GM21367 (cell line): Measurements from ENCODE around the gene DPH6.
A peak's percentile ranks its signal among the peaks of the same experiment; 100 is the strongest.

ENCODE experiments used
- ATAC-seq: cut with Tn5 transposase; IDR thresholded peaks from one replicate; pipeline ENCODE4 v1.9.1; 2021; ENCODE audit not compliant: unreplicated experiment

The DPH6 gene

GRCh38 chr15:35545316-35545823 lies 595 bp downstream of the DPH6 start:
- peak; percentile 18 for ATAC-seq

DNA sequence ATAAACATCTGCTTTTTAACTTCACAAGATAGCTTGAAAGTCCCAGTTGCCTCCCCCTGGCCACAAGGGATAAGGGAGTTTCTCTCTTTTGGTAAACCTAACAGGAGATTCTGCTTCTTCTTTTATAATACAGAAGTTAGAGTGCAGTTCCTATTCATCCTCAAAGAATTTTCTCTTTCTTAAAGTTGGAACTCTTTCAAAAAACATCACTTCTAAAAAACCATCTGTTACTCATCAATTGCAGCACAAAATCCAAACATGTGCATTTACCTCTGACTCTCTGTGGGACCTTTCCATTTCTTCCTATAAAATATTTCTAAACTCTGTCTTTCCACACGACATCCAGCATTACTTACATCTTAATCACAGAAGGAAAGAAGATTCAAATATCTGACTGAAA lies 5.1 kb downstream of the DPH6 start:
- ATAC-seq = no peak

- no peak for ATAC-seq
These were observed 5.9 kb downstream of the DPH6 start for GRCh38 chr15:35540021-35540420.

DNA sequence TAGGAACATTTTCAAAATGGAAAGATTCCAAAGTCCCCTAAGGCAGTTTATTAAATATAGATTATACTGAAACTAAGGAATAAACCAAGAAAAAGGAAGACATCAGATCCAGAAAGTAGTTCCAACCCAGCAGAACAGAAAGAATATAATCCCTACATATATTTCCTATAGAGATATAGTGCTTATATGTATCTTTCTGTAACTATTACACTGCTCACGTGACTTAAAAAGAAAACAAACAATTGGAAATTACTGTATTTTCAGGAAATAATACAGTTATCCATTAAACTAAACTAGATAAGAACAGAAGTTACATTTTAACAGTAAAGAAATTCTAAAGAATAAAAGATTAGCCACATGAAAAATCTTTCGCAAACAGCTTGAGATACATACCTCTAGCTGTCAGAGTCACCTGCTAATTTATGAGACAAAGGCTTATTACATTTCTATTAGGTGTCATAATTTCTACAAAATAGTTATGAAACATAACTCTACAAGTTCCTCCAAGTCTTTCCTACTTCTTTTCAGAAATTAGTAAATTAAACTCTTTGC lies 10.5 kb downstream of the DPH6 start:
- no peak for ATAC-seq

GRCh38 chr15:35533130-35534110 lies 12.5 kb downstream of the DPH6 start:
- no peak for ATAC-seq

DNA sequence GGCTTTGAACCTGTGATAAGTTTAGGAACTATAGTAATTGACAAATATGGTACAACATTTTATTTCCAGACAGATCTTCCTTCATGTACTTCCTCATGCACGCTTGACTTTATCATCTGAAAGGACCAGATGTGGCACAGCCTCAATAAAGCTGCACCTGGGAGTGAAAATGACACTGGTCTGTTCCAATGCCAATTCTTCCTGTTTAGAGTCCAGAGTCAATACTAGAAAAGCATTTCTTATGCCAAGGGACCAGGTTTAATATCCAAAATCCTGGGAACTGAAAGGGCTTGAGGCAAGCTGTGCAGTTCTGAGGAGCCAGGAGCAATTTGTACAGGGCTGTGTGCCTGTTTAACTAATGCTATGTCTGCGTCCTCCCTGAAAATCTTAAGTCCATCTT lies 15.3 kb downstream of the DPH6 start:
- no peak for ATAC-seq

DNA sequence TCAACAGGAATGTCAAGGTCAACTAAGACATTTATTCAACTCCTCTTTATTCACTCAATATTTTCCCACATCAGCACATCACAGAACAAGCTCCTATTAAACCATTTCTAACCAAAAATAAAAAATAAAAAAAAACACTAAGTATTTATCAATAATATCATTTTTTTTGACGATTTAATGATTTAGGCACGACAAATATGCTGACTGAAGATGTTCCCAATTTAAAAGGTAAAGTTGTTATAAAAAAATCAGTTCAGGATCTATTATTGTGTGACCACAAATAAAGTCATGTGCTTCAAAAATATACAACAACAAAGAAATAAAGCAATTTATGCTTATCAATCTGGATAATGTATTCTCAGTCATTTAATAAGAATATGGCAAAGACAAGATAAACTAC lies 16.2 kb downstream of the DPH6 start:
- ATAC-seq = no peak

- ATAC-seq = no peak
These were observed 23.9 kb downstream of the DPH6 start for GRCh38 chr15:35522061-35522460.

GRCh38 chr15:35519541-35520149 lies 26.3 kb downstream of the DPH6 start:
- ATAC-seq = no peak

DNA sequence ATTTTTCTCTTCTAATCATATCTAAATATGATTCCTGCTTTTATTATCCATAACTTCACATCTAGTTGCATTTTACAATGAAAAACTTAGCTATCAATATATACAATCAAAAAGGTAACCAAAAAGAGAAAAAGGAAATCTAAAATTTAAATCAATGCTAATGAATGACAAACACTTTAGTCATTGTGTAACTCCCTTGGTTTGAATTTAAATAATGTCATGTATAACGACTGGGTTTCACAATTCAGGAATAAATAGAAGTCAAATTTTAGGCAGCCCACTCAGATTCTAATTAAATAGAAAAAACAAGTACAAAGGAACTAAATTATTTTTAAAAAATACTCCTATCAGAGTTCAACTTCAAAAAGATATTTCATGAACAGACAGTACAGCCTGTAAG lies 26.9 kb downstream of the DPH6 start:
- ATAC-seq = no peak

GRCh38 chr15:35514759-35515158 lies 31.2 kb downstream of the DPH6 start:
- no peak for ATAC-seq

DNA sequence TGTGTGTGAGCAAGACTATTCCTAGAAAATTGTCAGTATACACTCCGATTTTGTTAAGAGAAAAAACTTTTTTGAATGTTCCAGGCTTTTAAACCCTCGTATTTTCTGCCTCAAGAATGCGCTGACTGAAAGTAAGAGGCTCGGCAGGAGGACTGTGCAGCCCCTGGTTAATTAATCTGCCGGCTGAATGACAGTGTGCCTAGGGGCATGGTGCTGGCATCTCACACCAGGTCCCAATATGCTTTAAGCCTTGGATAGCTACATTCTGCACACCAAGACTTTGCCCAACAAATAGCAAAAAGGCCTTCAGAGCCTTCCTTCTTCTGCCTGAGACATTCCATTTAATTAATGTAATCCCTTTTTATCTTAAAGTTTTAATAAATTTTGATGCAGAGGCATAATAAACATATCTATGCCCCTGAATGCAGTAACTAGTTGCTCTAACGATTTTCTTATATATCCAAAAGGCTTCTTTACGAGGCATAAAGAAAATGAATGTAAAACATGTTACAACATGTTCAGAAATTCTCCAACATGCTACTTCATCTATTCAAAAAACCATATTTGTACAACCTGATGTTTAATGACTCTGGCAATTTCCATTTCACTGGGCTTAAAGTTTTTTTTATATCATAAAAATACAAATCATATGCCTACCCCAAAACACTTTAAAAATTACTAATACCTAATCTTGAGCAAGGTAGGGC lies 37.9 kb downstream of the DPH6 start:
- no peak for ATAC-seq

- ATAC-seq = no peak
These were observed 39.6 kb downstream of the DPH6 start for GRCh38 chr15:35506272-35506870.

DNA sequence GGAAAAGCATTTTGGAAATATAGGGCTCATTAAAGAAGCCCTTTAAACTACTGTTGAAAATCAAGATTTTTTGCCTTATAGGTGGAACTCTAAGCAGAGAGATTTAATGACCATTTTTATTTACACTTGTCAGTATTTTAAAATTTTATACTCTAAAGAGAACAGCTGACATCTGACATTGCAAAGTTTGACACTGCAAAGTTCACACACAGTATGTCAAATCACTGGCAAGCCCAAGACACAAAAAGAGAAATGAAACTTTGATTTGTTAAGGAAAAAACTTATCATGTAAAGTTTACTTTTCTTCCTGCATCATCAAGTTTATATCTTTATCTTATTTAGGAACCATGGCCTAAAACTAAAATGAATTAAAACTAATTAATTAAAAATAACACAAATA lies 40.2 kb downstream of the DPH6 start:
- no peak for ATAC-seq

- ATAC-seq = no peak
These were observed 40.8 kb downstream of the DPH6 start for GRCh38 chr15:35505141-35505540.

- no peak for ATAC-seq
These were observed 46.2 kb downstream of the DPH6 start for GRCh38 chr15:35499723-35500122.

DNA sequence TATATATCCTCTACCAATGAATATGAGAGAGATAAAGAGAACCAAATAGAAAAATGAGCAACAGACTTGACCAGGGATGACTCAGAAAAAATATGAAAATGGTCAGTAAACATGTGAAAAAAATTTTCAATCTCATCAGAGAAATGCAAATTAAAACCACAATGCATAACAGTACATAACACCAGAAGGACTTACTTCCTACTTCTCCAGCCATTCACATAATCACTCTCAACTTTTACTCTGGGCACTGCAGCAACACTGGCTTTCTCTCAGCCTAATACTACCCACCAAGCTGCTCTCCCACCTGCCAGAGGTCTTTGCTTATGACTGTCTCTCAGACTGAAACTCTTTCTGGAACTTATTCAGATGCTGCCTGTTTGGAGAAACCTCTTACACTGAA lies 49.4 kb downstream of the DPH6 start:
- peak; percentile 99 for ATAC-seq

- no peak for ATAC-seq
These were observed 50.9 kb downstream of the DPH6 start for GRCh38 chr15:35495080-35495479.

DNA sequence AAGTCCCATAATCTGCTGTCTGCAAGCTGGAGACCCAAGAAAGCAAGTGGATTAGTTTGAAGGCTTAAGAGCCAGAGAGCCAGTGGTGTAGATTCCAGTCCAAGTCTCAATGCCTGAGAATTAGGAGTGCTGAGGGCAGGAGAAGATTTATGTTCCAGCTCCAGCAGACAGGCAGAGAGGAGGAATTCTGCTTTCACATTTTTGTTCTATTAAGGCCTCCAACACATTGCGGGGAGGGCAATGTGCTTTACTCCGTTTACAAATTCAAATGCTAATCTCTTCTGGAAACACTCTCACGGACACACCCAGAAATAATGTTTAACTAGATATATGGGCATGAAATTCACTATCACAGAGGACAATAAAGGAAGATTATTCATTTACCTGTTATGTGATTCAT lies 54.0 kb downstream of the DPH6 start:
- ATAC-seq = no peak

DNA sequence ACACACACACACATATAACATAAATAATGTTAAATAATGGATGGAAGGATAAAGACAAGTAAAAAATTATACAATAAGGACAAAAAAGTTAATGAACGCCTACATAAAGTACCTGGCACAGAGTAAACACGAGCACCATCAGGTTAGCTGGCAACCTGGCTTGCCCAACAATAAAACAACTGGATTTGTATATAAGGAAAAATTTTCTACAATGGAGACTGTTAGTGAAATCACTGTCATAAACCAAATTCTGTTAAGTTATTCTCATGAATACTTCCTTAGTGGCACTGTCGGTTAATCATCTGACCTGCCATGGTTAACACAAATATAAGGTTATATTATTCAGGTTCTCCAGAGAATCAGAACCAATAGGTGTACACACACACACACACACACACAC lies 54.8 kb downstream of the DPH6 start:
- no peak for ATAC-seq

GRCh38 chr15:35490511-35490910 lies 55.5 kb downstream of the DPH6 start:
- ATAC-seq = no peak
